GM18907 (cell line): ENCODE measurements around the gene GABBR1.

Experiments used
- ATAC-seq: cut with Tn5 transposase; IDR thresholded peaks from one replicate; pipeline ENCODE4 v1.9.1; 2021; ENCODE audit warnings: mild to moderate bottlenecking, moderate library complexity; ENCODE audit not compliant: unreplicated experiment

GABBR1 gene

DNA sequence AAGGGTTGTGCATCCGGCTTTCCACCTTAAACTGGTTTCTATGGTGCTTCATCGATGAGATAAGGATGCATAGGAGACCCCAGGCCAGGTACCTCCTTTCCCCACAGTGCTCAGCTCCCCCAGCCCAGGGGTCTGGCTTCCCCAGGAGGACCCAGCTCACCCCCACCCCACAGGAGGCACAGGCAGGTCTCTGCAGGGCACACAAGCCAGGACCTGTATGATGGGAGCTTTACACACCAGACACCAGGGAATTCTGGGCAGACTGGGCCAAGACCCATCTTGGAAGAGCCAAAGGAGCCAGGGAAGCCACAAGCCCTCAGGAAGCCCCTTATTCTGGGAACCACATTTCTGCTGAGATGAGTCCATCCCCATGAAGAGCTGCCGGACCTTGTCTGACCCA is 103.0 kb downstream of the GABBR1 start:
- ATAC-seq: no peak

DNA sequence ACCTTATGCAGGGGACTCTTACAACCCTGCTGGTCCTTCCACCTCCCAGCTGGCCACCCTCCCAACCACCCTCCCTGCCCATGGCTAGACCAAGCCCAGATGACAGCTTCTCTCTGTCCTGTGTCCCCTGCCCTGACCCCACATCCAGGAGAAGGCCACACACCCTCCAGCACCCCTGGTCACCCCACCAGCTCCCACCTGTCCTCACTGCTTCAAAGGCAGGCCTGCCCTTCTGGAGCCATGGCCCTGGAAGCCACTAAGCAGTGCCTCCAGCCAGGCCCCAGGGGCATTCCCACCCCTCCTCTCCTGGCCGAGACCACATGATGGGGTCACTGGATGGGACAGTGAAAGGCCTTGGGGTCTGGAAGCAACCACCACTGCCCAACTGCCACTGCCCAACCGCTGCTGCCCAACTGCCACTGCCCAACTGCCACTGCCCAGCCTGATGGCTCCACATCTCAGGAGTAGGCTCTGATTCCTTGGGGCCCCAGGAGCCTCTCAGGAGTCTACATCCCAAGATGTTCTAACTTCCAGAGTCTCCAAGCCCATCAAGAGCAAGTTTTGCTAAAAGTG is 103.9 kb downstream of the GABBR1 start:
- ATAC-seq: no peak

DNA sequence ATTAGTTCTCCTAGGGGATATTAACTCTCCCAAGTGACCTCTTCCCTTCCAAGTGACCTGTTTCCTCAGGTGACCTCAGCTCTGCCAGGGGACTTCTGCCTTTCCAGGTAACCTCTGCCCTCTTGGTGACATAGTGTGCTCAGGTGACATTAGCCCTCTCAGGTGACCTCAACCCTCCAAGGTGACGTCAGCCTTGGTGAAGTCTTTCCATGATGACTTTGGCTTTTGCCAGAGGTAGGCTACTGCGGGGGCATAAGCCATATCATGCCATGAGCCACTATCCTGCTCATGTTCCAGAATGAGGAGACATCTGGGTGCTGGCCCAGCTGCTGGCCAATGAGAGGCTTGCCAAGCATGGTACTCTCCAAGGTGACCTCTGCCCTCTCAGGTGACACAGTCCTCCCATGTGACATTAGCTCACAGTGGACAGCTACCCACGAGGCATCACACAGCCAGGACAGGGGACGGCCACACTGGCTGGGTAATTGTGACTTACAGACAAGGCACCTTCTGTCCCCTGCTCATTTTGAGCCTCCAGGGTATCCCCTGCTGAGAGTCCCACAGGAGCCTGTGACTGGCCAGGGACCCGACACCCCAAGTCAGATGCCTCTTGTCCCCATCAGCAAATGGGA is 104.6 kb downstream of the GABBR1 start:
- ATAC-seq: no peak

DNA sequence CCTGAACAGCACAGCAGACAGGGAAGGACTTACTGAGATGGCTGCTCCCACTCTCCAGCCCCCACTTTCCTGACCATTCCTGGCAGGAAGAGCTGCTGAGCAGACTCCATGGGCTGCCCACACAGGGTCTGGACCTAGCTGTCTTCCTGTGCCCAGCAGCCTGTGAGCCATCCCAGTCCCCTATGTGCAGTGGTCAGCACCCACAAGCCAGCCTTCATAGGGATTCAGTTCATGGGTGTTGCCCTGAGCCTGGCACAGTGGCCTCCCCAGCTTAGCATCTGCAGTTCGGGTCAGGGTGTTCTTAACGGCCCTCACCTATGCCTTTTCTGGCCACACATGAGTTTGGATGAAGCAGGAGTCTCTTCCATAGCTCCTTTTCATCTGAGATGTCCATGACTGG is 105.4 kb downstream of the GABBR1 start:
- ATAC-seq: no peak

DNA sequence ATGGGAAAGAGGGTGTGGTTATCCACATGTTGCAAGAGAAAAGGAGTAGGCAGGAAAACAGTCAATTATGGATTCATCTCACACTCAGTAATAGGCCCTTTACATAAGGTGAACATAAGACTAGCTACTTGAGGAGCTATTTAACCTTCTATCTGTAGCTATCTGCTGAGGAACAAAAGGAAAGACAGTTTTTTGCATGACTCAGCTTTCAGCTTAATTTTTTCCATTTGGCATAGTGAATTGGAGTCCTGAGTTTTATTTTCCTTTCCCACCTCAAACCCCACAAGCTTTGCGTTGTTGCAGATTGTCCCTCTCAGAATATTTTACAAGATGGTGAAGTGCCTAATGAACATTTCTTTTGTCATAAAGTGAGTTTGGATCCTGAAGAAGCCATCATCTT is 105.9 kb downstream of the GABBR1 start:
- ATAC-seq: no peak

DNA sequence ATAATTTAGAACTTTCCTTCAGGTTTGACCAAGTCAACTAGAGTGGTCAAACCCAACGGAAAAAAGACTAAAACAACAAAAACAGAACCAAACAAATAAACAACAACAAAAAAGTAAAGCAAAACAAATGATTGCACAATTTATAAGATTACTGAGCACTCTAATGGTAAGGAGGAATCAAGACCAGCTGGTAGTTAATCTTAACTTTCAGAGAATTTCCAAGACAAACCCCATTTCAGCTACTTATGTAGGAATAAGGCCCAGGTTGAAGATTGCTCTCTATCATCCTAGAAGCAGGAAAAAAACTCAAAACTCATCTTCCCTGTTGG is 107.7 kb downstream of the GABBR1 start:
- no peak for ATAC-seq

DNA sequence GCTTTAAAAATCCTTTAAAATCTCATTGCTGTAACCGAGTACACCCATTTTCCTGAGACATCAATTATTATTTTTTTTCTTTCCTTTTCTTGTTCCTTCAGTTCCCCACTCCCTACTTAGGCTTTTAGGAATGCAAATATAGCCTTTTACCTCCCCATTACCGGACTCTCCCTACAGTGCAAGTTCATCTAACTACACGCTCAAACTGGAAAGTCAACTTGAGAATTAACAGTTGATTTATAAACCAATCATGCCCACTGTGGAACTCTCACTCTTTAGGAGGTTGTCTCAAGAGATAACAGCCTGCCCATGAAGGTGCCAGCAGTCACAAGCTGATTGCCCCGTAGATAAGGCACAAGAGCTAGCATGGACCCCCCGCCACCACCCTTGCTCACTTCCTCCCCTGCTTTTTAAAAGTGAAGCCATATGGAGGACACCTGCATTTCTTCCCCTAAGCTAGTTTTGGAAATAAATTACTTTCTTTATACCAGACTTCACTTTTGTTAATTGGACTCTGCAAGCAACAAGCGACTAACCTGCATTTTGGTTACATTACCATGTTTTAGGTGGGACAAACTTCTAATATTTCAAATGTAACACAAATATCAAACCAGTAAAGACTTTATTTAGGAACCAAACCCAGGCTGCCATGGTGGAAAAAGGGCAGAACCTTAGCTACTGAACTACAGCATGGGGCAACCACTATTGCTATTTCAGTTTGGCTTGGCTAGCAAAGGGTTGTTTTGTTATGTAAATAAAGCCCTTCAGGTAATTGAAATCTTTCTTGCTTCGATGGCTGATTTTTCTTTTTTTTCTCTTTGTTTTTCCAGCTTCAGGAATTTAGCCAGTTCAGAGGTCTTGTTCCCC is 108.3 kb downstream of the GABBR1 start:
- no peak for ATAC-seq

DNA sequence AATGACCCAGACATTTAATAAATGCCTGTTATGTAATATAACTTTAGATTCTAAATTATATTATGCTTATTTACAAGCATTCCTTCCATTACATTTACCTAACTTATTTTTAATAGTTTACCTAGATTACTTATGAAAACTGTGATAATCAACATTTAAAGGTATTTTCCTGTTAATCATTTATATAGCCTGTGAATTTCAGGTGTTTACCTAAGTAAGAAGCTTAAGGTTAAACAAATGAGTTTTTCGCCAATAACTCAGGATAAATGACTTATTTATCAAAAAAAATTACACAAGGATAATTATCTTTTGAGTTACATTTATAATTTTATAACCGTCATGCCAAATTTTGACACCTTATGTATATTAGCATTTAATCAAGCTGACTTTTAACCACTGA is 108.9 kb downstream of the GABBR1 start:
- no peak for ATAC-seq

DNA sequence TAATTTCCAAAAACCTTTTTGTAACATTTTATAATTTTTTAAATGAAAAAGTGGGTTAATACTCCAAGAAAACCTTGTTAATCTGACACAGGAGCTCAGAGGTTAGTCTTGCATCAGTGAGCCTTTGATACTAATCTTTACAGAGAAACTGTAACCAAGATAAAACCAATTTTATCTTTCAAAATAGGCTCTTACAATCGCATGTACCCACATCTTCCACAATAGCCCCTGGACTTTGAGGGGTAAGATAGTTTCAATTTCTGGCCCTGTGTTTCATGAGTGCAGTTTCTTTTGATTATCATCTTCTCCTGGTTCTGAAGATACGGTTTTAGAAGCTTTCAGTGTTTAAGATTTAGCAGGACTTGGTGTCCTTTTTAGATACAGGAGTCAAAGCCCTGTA is 110.8 kb downstream of the GABBR1 start:
- ATAC-seq: no peak

DNA sequence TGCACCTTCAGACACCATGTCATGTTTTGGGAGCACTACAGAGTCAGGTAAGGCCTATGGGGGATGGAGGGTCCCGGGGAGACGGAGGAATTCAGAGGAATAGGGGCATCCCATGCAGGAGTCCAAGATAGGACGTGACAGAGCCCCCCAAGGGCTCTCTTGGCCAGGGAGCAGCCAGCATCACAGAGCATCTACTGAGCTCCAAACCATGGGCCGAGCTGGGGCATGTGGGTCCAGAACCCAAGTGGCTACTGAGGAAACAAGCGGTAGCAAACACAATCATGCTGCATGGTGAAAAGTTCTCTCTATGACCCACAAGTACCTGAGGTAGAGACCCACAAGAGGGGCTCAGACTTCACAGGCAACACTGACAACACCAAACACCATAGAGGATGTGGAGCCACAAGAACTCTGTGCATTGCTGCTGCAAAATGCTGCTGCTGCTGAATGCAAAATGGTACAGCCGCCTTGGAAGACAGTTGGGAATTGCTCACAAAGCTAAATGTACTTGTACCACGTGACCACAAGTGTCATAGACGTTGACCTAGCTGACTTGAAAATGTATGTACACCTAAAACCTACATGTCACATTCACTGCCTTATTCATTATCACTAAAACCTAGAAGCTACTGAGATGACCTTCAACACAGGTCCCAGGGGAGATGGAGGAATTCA is 111.8 kb downstream of the GABBR1 start:
- ATAC-seq: no peak

DNA sequence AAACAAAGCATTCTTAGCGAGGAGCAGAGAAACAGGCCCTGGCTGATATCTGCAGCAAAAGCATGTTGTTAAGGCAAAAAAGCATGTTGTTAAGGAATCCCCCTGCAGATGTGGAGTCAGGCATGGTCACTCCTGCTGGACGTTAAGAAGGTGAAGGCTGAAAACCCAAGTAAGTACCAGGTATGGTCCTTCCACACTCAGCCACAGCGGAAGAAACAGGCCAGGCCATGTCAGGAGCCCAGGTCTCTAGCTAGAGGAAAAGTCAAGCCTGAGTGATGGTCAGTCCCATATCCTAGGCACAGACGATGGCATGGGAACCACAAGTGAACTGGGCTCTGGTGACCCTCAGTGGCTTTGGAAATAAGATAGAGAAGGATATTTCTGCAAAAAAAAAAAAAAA is 112.8 kb downstream of the GABBR1 start:
- ATAC-seq: no peak

DNA sequence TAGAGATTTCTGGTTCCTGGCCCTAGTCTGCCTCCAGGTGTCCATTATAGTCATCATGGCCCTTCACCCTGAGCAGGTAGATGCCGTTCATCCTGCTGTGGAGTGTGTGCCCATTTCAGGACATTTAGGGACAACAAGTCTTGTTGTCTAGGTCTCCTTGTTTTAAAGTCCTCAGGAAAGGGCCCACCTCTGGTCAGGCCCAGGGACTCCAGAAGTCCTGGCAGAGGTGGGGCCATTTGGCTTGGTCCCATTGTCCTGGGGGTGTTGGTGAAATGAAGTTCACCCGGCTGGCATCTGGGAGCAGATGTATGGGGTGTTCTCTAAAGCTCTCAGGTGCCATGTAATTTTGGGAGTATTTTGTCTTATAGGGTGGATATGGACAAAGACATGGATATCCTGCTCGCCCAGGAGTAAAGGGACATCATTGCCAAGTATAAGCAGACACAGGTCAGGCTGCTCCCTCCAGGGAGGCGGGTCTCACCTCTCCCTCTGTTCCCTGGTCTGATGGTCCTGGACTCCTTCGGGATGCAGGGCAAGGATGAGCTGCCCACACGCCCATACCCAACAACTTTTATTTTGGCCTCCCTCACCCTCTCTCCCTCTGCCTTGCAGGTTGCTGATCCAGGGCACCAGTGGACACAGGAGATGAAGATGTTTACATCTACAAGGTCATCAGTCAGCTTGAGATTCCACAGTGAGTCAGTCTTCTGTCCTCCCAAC is 113.5 kb downstream of the GABBR1 start:
- no peak for ATAC-seq

DNA sequence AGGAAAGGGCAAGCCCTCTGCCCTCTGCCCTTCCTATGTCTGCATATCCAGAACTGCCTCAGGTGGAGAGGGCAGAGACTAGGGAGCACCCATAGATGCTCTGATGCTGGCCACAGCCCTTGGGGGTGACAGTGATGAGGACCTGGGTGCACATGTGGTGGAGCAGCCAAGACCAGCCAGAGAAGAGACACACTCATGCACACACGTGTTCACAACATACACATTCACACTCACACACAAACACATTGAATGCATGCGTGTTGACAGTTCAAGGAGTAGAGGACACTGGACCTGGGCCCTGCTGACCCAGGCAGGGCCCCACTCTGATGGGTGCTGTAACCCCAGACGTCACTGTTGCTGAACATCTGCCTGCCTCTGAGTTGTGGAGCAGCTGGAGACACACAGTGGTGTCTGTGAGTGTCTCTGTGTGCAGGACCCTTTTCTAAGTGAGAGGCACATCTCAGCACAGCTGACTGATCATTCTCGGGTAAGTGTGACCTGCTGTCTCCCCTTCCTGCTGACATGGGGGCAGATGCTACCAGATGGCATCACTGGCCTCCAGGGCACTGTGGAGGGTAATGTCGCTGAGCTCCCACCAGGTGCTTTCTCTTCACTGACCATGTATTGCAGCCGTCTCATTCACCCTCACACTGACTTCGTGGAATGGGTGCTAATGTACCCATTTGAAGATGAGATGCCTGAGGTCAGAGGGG is 115.1 kb downstream of the GABBR1 start:
- ATAC-seq: no peak

DNA sequence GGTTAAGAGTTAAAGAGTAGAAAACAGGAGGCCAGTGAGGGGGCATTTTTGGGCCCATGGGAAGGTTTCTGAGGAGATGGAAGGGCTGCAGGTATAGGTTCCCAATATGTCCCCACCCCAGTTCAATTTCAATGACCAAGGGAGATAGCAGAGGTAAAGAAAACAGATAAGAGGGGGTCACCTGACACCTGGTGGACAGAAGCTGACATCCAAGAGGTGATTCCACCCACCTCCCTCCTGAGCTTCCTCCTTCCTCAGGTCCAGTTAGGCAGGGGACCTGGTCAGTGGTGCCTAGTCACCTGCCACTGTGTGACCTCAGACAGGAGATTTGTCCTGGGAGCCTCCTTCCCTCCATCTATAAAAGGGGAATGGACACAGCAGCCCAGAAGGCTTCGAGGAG is 115.7 kb downstream of the GABBR1 start:
- no peak for ATAC-seq

DNA sequence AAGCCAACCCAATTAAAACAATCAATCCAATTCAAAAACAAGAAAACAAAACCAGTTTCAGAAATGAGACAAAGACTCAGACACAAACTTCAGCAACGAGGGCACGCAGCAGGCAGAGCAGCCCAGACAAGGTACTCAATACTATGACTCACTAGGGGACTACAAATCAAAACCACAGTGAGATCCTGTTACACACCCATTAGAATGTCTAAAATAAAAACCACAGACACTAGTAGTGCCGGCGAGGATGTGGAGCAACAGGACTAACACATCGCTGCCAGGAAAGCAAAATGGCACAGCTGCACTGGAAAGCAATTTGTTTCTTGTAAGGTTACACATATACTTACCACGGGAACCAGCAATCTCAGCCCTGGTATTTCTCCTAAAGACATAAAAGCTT is 116.9 kb downstream of the GABBR1 start:
- no peak for ATAC-seq

DNA sequence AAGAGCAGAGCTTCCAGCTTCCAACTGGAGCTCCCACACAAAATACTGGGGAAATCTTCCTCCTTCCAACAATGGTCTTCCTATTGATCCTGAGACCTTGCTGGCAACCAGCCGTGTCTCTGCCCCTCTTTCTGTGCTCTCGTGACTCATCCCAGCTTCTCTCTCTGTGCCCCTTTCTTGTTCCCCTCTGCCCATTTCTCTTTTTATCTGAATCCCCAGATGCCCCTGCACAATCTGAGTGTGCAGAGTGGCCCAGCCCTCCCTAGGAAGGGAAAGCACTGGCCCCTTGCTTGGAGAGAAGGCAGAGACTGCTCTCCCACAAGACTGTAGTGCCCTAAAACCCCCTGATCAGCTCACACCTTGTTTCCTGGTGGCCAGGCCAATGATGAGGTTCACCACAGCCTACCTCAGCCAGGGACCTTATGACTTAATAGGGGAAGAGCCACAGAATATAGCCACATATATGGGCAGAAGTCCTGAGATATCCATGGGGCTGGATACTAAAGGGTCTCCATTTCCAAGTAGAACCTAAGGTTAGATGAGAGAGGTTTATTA is 122.2 kb downstream of the GABBR1 start:
- no peak for ATAC-seq

DNA sequence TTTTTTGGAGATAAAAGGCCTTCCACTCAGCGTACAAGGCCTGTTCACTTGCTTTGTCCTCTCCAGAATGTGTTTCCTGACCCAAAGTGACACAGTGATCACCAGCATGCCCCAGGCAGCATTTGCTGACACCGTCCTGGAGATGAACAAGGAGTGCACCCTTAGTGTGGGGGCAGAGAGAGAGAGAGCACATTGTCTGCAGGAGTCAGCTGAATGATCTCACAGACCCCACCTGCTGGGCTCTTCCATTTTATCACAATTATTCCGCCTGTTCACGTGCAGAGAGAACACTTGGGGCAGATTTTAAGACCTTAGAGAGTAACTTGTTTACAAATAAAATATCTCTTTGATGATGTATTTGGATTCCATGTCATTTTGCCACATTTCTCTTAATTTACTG is 122.8 kb downstream of the GABBR1 start:
- no peak for ATAC-seq
